Loucy (cell line): Measurements from ENCODE around the gene POC1B.

Experiments used
- EZH2phosphoT487 ChIP-seq: fragments of 200-600 bp; IDR thresholded peaks from 2 replicates; pipeline ENCODE4 v1.6.1; 2018; ENCODE audit warnings: antibody characterized with exemption, mild to moderate bottlenecking, moderate library complexity, borderline replicate concordance
- TF ChIP-seq, protein P1 (sequence below): fragments of 200-600 bp; sonication (generic); conservative IDR thresholded peaks from 2 replicates; pipeline ENCODE4 v1.5.1; 2014; ENCODE audit warnings: mild to moderate bottlenecking, antibody characterized with exemption, low read length

DNA sequence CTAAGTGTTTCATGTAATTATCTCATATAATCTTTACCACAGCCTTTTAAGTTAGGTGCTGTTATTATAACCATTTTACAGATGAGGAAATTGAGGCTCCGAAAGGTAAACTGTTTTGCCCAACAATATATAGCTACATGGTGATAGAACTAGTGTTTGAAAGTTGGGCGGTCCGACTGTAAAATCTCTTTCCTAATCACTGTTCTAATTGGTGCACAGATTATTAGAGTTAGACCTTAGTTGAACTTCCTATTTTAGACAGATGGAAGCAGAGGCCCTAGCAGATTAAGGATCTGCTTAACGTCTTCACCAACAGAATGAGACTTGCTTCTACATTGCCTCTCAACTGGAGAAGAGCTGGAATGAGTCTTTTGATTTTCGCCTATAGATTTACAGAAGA is 143.5 kb downstream of the POC1B start:
- TF ChIP-seq, protein P1, sequence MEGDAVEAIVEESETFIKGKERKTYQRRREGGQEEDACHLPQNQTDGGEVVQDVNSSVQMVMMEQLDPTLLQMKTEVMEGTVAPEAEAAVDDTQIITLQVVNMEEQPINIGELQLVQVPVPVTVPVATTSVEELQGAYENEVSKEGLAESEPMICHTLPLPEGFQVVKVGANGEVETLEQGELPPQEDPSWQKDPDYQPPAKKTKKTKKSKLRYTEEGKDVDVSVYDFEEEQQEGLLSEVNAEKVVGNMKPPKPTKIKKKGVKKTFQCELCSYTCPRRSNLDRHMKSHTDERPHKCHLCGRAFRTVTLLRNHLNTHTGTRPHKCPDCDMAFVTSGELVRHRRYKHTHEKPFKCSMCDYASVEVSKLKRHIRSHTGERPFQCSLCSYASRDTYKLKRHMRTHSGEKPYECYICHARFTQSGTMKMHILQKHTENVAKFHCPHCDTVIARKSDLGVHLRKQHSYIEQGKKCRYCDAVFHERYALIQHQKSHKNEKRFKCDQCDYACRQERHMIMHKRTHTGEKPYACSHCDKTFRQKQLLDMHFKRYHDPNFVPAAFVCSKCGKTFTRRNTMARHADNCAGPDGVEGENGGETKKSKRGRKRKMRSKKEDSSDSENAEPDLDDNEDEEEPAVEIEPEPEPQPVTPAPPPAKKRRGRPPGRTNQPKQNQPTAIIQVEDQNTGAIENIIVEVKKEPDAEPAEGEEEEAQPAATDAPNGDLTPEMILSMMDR: no peak
- TF ChIP-seq EZH2phosphoT487: no peak
